Smooth muscle cell of trachea (primary cell): Measurements from ENCODE around the gene TMEM229A. TPM values are rescaled to one million over a fixed set of nuclear protein-coding genes. Genes with fewer than 3 reads are reported as not detected.

Source experiments
- total RNA-seq: library from RNA; depleted of rRNA; stranded (reverse); fragments of >200 nt; gene quantifications from 2 replicates; pipeline ENCODE4 v1.2.1, GENCODE V29; 2014

The TMEM229A gene
- not detected in 2 replicates for total RNA-seq

GRCh38 chr7:124032369-124033094, at the start of gene TMEM229A:
Gene TMEM229A (minus strand): TSS chr7:124033067. CDS start chr7:124033003, 64 bp downstream.

Other genes starting within 250 kb of the TMEM229A start
- gene HYAL4, start 187.9 kb downstream of the TMEM229A start, total RNA-seq: 0.17 and 0.44 TPM in 2 replicates
- not detected in 2 replicates for gene SPAM1, start 107.8 kb downstream of the TMEM229A start, total RNA-seq